Neuronal stem cell (in vitro differentiated cells): ENCODE results near the gene RANGAP1.

Experiments
- DNase-seq: peaks from one replicate; pipeline ENCODE4 v3.0.0-alpha.2; 2013; ENCODE audit warnings: low spot score
- H2AFZ ChIP-seq: one replicate; pipeline ENCODE4 v1.6.1; 2013; ENCODE audit warnings: mild to moderate bottlenecking, low read length, inconsistent platforms
- H2AK5ac ChIP-seq: 2 replicates; pipeline ENCODE4 v1.6.1; 2013; ENCODE audit warnings: low read depth, mild to moderate bottlenecking, inconsistent platforms, low read length, moderate library complexity, mixed read lengths
- H2BK120ac ChIP-seq: 2 replicates; pipeline ENCODE4 v1.6.1; 2013; ENCODE audit warnings: low read depth, mild to moderate bottlenecking, inconsistent platforms, low read length, moderate library complexity, mixed read lengths
- H2BK12ac ChIP-seq: one replicate; pipeline ENCODE4 v1.6.1; 2013; ENCODE audit warnings: low read length, inconsistent platforms
- H2BK15ac ChIP-seq: 2 replicates; pipeline ENCODE4 v1.6.1; 2013; ENCODE audit warnings: mild to moderate bottlenecking, low read length, inconsistent platforms, mixed read lengths
- H2BK5ac ChIP-seq: one replicate; pipeline ENCODE4 v1.6.1; 2013; ENCODE audit warnings: inconsistent platforms, mild to moderate bottlenecking, low read length, moderate library complexity
- H3K14ac ChIP-seq: one replicate; pipeline ENCODE4 v1.6.1; 2013; ENCODE audit warnings: low read length, inconsistent platforms
- H3K18ac ChIP-seq: 2 replicates; pipeline ENCODE4 v1.6.1; 2013; ENCODE audit warnings: low read length, inconsistent platforms
- H3K23ac ChIP-seq: 2 replicates; pipeline ENCODE4 v1.6.1; 2013; ENCODE audit warnings: low read depth, mild to moderate bottlenecking, mixed read lengths, low read length, inconsistent platforms; ENCODE audit not compliant: poor library complexity
- H3K27ac ChIP-seq: replicated peaks from 3 replicates; pipeline ENCODE4 v1.5.1; 2013; ENCODE audit warnings: low read length, inconsistent platforms
- H3K27me3 ChIP-seq, 3 experiments: 2 replicates each; pipeline ENCODE4 v1.6.1; 2013; ENCODE audit warnings: low read length in 3 of 3, mild to moderate bottlenecking in 2 of 3, inconsistent platforms in 1 of 3, low read depth in 1 of 3, mixed read lengths in 1 of 3, moderate library complexity in 1 of 3; ENCODE audit not compliant: control insufficient read depth in 3 of 3, insufficient read depth in 3 of 3
- H3K36me3 ChIP-seq, 2 donors: replicated peaks in 1 of 2; 2 replicates each; pipeline ENCODE4 v1.6.1; 2013; ENCODE audit warnings: low read length in 2 of 2; ENCODE audit not compliant: control insufficient read depth in 2 of 2, insufficient read depth in 2 of 2
- H3K4ac ChIP-seq: 2 replicates; pipeline ENCODE4 v1.6.1; 2013; ENCODE audit warnings: inconsistent platforms, mild to moderate bottlenecking, low read length, moderate library complexity
- H3K4me1 ChIP-seq, 2 donors: 1 replicate in 1 of 2; 2 replicates in 1 of 2; pipeline ENCODE4 v1.6.1; 2013; ENCODE audit warnings: low read length in 2 of 2, low read depth in 1 of 2; ENCODE audit not compliant: control insufficient read depth in 2 of 2, insufficient read depth in 1 of 2
- H3K4me2 ChIP-seq: one replicate; pipeline ENCODE4 v1.6.1; 2013; ENCODE audit warnings: mild to moderate bottlenecking, low read length, inconsistent platforms; ENCODE audit not compliant: insufficient read depth, poor library complexity, severe bottlenecking
- H3K4me3 ChIP-seq, 2 donors: 2 replicates each; pipeline ENCODE4 v1.5.1; 2013; ENCODE audit warnings: low read length in 2 of 2, mild to moderate bottlenecking in 2 of 2, inconsistent platforms in 1 of 2, moderate library complexity in 1 of 2
- H3K79me1 ChIP-seq: one replicate; pipeline ENCODE4 v1.6.1; 2013; ENCODE audit warnings: low read depth, mild to moderate bottlenecking, inconsistent platforms, low read length, moderate library complexity
- H3K9ac ChIP-seq: one replicate; pipeline ENCODE4 v1.6.1; 2013; ENCODE audit warnings: mild to moderate bottlenecking, low read depth, low read length, inconsistent platforms; ENCODE audit not compliant: poor library complexity
- H3K9me3 ChIP-seq, 2 donors: replicated peaks in 1 of 2; 2 replicates each; pipeline versions ENCODE3 to v1.6.1; 2013; ENCODE audit warnings: low read length in 2 of 2, mild to moderate bottlenecking in 2 of 2, inconsistent platforms in 1 of 2, low read depth in 1 of 2, mixed read lengths in 1 of 2, moderate library complexity in 1 of 2; ENCODE audit not compliant: control insufficient read depth in 2 of 2, insufficient read depth in 1 of 2
- H4K8ac ChIP-seq: one replicate; pipeline ENCODE4 v1.6.1; 2013; ENCODE audit warnings: low read depth, mild to moderate bottlenecking, inconsistent platforms, low read length, moderate library complexity
- H4K91ac ChIP-seq: one replicate; pipeline ENCODE4 v1.6.1; 2013; ENCODE audit warnings: low read length, low read depth, mild to moderate bottlenecking, inconsistent platforms; ENCODE audit not compliant: poor library complexity
- WGBS, 2 donors: extraction: QIAGEN DNeasy Blood & Tissue Kit; methylation state at CpG; one replicate each; pipeline ENCODE4 v1.1.7; 2013; ENCODE audit warnings: missing lambda C conversion rate in 2 of 2, mixed read lengths in 1 of 2; ENCODE audit not compliant: insufficient read length in 2 of 2, insufficient replicate concordance in 1 of 2; ENCODE audit errors: extremely low coverage in 2 of 2; 5-methylcytosine and 5-hydroxymethylcytosine counted together

RANGAP1 gene

DNA sequence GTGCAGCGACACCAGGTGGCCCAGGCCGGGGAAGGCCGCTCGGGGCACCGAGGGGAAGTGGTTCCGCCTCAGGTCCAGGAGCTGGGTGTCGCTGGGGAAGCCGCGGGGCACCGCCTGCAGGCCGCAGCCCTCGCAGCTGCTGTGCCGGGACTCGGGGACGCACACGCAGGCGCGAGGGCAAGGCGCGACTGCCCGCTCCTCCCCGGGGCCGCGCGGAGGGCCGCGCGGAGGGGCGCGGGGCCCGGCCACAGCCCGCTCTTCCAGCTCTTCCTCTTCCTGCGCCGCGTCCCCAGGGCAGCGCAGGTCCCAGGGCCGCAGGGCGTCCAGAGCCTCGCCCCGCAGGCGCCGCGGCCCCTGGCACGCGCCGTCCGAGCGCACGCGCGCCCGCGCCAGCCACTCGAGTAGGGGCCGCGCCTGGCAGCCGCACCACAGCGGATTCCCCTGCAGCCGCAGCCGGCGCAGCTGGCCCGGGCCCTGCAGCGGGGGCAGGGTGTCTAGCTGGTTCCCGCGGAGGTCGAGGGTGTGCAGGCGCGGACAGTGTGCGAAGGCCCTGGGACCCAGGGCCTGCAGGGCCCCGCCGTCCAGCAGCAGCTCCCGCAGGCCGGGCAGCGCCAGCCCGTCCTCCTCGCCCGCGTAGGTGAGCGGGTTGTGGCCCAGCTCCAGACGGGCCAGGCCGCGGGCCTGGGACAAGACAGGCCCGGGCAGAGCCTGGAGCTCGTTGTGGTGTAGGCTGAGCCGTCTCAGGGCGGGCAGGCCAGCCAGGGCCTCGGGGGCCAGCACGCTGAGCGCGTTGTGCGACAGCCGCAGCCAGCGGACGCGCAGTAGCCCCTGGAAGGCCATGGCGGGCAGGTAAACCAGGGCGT lies 48.0 kb downstream of the RANGAP1 start:
- peak overlapping the region; percentile 96 for H3K18ac ChIP-seq
- H3K14ac ChIP-seq: peak overlapping the region; percentile 97
- H3K9me3 ChIP-seq: no peaks in the 10 kb centered on the region
- peak overlapping the region; percentile 74 for H2AFZ ChIP-seq
- peak overlapping the region; percentile 87 for H2BK120ac ChIP-seq
- DNase-seq: peak; percentile 47
- peaks cover 4 to 13% of the 10 kb centered on the region in 2 donors for H3K4me1 ChIP-seq
- peak overlapping the region; percentile 65 for H4K8ac ChIP-seq
- H2BK5ac ChIP-seq: peak overlapping the region; percentile 87
- peak overlapping the region; percentile 98 for H4K91ac ChIP-seq
- peak overlapping the region in 1 of 2 donors; percentile 73 for H3K4me3 ChIP-seq
- H3K27me3 ChIP-seq: peaks cover 0 to 10% (median 0%) of the 10 kb centered on the region in 3 experiments
- no peak overlapping the region for H3K27ac ChIP-seq
- H3K79me1 ChIP-seq: no peaks in the 10 kb centered on the region
- peak overlapping the region; percentile 100 for H3K23ac ChIP-seq
- peak overlapping the region; percentile 62 for H3K4me2 ChIP-seq
- no CpG with 5 or more reads among the region's 97 CpGs for whole genome bisulfite sequencing, 2 donors
- H3K4ac ChIP-seq: peak overlapping the region; percentile 97
- peak overlapping the region; percentile 84 for H3K9ac ChIP-seq
- peak overlapping the region; percentile 100 for H2AK5ac ChIP-seq
- no peaks in the 10 kb centered on the region for H3K36me3 ChIP-seq
- H2BK15ac ChIP-seq: peak overlapping the region; percentile 98
- peak overlapping the region; percentile 100 for H2BK12ac ChIP-seq

GRCh38 chr22:41237036-41237706 lies 48.8 kb downstream of the RANGAP1 start:
- no CpG with 5 or more reads among the region's 33 CpGs for WGBS, 2 donors
- Histone ChIP-seq H3K9ac (peak overlapping the region; percentile 84), H3K79me1 (no peaks in the 10 kb centered on the region), H3K9me3 (no peaks in the 10 kb centered on the region), H3K4me3 (peak overlapping the region in 1 of 2 donors; percentile 73), H2BK5ac (no peak overlapping the region), H3K23ac (peak overlapping the region; percentile 93), H3K4me2 (peak overlapping the region; percentile 62), H2BK12ac (peak overlapping the region; percentile 63), H2AK5ac (no peak overlapping the region), H2AFZ (no peak overlapping the region), H3K36me3 (no peaks in the 10 kb centered on the region), H3K18ac (peak overlapping the region; percentile 96), H4K8ac (no peak overlapping the region), H3K4ac (peak overlapping the region; percentile 15), H3K4me1 (peaks cover 4 to 13% of the 10 kb centered on the region in 2 donors), H3K27me3 (peaks cover 0 to 10% (median 0%) of the 10 kb centered on the region in 3 experiments), H2BK120ac (peak overlapping the region; percentile 91), H3K14ac (peak overlapping the region; percentile 49), H4K91ac (no peak overlapping the region), H3K27ac (no peak overlapping the region), H2BK15ac (peak overlapping the region; percentile 19)
- DNase-seq: no peak

DNA sequence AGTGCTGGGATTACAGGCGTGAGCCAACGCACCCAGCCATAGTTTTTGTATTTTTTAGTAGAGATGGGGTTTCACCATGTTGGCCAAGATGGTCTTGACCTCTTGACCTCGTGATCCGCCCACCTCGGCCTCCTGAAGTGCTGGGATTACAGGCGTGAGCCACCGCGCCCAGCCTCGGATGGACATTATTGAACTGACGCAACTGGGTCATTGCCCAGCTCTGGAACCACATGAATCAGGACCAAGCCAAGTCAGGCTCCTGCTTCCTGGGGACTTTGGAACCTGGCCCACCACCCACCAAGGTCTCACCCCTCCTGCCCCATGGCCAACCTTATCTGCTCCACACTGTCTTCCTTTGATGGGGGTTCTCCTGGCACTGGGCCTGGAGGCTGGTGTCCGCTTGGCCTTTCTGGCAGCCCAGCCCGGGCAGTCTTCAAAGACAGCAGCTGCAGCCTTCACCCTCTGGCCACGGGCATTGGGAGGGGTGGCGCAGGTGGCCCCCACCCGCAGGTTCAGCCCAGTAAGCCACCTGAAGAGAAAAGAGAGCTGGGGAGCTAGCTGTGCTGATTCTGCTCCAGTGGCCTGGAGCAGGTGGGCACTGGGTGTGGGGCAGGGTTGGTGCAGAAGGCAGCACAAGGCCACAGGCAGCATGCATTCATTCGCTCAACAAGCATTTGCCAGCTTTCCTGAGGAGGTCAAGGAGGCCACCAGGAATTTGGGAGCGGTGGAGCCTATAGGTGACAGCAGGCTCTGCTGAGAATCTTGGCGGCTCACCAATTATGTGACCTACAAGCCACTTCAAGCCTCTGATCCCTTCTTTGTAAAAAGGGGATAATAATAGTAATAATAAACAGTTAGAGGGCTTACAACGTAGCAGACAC lies 50.9 kb downstream of the RANGAP1 start:
- Histone ChIP-seq H2BK15ac (no peak overlapping the region), H2BK120ac (no peak overlapping the region)
- WGBS, 2 donors: no CpG with 5 or more reads among the region's 19 CpGs

More for the DNA sequence above, 50.9 kb downstream of the RANGAP1 start:
- Histone ChIP-seq H3K27me3 (peaks cover 0 to 10% (median 0%) of the 10 kb centered on the region in 3 experiments), H3K4ac (no peak overlapping the region), H3K9ac (no peak overlapping the region), H3K27ac (no peak overlapping the region), H2BK12ac (no peak overlapping the region), H3K36me3 (peaks cover 5 to 16% of the 10 kb centered on the region in 2 donors), H2AFZ (no peak overlapping the region), H3K4me3 (no peak overlapping the region), H4K8ac (no peak overlapping the region), H4K91ac (no peak overlapping the region), H2AK5ac (peak overlapping the region; percentile 75), H3K79me1 (no peaks in the 10 kb centered on the region), H3K4me2 (no peak overlapping the region), H3K14ac (no peak overlapping the region), H2BK5ac (no peak overlapping the region), H3K18ac (peak overlapping the region; percentile 83), H3K9me3 (no peaks in the 10 kb centered on the region), H3K23ac (no peak overlapping the region), H3K4me1 (peaks cover 0 to 6% of the 10 kb centered on the region in 2 donors)
- DNase-seq: no peak
